NCI-H226 (cell line): ENCODE results near the gene SHPK.

Source experiments
- DNase-seq: peaks from one replicate; pipeline ENCODE4 v3.0.0-alpha.2; 2015

SHPK gene

DNA sequence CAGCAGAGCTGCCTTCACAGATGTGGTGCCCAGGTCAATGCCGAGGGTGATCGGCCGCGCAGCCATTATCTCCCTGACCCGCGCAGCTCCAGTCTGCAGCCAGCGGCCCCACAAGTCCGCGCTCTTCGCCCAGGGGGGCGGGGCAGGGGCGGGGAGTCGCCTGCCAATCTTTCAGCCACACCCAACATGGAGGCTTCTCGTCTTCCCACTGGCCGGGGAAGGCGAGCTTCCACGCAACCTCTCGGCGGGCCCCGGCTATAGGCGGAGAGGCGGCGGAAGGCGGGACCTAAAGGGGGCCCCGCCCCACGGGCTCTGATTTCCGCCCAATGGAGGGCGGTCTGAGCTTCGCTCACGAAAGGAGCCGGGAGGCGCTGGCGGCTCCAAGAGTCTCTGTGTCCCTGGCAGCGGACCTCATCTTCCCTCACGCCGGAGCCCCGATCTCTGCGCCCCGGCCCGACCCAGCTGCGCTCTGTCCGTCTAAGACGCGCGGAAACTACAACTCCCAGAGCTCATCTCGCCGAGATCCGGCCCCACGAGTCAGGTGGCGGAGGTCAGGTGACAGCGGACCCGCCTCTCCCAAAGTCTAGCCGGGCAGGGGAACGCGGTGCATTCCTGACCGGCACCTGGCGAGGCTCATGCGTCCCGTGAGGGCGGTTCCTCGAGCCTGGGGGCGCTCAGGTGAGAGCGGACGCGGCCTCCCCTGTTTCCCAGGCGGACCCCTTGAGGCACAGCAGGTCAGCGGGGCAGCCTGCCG, at the start of gene SHPK, which contains the start of gene CTNS:
SHPK (minus strand) TSS at position 97 of the 754 bp plus-strand sequence; CDS start at position 66, 31 bp downstream.
CTNS (plus strand) TSS at position 607 of the 754 bp plus-strand sequence. CDS start 3,447 bp downstream, outside the sequence.
- peak; percentile 92 for DNase-seq

GRCh38 chr17:3685174-3685573, 49.1 kb upstream of the SHPK start:
- DNase-seq, result no peak

DNA sequence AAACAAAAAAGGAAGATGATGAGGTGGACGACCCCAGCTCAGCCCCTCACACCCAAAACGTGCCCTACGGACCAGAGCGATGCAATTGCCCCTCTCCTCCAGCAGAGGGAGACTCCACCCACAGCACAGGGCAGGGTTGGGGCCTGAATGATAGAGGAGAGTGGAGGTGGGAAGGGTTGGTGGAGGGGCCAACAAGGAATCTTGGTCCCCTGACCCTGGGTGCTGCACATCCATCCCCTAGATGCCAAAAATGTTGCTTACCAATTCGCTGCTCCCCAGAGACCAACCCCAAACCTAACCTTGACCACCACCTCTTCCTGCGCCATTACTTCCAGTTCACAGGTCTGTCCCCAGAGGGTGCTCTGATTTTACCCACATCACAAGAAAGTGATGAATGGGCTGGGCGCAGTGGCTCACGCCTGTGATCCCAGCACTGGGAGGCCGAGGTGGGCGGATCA, 47.0 kb upstream of the SHPK start:
- no peak for DNase-seq

GRCh38 chr17:3682033-3682432, 46.0 kb upstream of the SHPK start:
- no peak for DNase-seq

DNA sequence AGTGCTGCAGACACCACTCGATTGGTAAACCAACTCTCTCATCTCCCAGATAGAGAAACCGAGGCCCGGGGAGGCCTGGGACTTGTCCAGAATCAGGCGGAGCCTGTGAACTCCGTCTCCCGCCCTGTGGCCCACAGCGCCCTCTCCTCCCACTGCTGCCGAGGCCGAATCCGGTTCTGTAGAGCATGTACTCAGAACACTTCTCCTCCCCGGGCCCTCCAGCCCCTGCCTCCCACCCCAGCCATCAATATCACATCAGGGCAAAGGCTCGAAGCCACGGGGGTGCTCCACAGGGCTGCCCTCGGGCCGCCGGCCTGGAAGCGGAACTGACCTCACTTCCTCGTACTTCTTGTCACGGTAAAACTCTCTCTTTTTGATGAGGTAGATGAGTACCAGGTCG, 45.5 kb upstream of the SHPK start:
- no peak for DNase-seq

GRCh38 chr17:3681057-3681456, 45.0 kb upstream of the SHPK start:
- DNase-seq, result no peak

DNA sequence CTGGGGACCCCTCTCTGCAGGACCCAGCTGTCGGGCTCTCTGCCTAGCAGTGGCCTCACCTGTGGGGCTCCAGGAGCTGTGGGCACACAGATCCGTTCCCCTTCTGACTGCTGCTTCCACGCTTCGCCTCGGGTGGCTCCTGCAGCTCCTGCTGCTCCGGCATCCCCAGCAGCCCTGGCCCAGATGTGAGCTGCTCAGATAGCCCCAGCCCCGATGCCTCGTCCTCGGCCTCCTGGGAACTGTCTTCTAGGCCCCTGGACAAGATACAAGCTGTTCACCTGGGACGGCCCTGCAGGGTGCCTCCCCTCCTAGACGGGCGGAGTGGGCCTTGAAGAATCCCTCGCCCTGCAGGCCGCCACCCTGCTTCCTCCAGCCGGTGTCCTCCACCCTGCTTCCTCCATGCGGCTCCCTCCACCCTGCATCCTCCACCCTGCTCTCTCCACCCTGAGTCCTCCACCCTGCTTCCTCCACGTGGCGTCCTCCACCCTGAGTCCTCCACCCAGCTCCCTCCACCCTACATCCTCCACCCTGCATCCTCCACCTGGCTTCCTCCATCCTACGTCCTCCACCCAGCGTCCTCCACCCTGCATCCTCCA, 43.6 kb upstream of the SHPK start:
- DNase-seq, result no peak

- no peak for DNase-seq
These were observed 42.9 kb upstream of the SHPK start for GRCh38 chr17:3678821-3679530.

DNA sequence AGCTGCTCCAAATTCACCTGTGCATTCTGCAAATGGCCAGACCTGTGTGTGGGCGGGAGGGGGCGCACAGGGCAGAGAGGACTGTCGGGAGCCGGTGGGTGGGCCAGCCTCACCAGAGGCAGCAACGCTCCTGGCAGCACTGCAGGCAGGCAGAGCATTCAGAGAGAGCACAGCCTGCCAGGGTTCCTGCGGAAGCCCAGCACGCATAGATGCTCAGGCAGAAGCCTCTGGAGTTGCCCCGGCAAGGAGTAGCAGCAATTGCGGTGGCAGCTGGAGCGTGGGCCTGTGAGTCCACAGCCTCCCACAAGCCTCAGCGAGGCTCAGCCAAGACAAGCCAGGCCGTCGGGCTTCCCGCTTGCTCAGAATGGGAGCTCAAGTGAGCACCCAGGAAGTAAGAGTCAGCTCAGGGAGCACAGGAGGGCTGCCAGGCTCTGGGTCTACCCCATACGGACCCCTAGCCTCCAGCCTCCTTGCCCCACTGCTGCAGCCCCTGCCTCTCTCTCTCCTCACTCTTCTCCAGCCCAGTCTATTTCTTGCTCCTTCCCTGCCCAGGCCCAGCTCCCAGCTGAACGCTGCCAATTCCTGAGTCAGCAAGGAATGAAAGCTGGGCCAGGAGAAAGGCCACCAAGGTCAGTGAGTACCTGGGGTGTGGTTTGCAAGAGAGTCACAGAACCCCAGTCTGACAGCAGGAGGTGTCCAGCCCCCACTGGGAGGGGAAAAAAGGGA, 42.2 kb upstream of the SHPK start:
- DNase-seq, result no peak

- no peak for DNase-seq
These were observed 39.8 kb upstream of the SHPK start for GRCh38 chr17:3675886-3676285.

- no peak for DNase-seq
These were observed 36.5 kb upstream of the SHPK start for GRCh38 chr17:3672571-3672970.

GRCh38 chr17:3669548-3669947, 33.5 kb upstream of the SHPK start:
- DNase-seq, result no peak

DNA sequence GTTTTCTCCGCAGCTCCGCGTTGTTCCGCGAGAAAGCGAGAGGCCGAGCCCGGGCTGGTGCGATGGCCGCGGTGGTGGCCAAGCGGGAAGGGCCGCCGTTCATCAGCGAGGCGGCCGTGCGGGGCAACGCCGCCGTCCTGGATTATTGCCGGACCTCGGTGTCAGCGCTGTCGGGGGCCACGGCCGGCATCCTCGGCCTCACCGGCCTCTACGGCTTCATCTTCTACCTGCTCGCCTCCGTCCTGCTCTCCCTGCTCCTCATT, 33.0 kb upstream of the SHPK start:
- no peak for DNase-seq

- peak; percentile 90 for DNase-seq
These were observed 32.4 kb upstream of the SHPK start, which contains the start of the genes EMC6 and TAX1BP3 for GRCh38 chr17:3668279-3669084. TSS of gene EMC6 (plus strand) at chr17:3668812. CDS start at chr17:3669147, 335 bp downstream. TSS of gene TAX1BP3 (minus strand) at chr17:3668578. CDS start at chr17:3668526, 52 bp downstream.

- peak; percentile 88 for DNase-seq
These were observed 31.6 kb upstream of the SHPK start for GRCh38 chr17:3667366-3668278.

- no peak for DNase-seq
These were observed 30.5 kb upstream of the SHPK start for GRCh38 chr17:3666516-3666915.

DNA sequence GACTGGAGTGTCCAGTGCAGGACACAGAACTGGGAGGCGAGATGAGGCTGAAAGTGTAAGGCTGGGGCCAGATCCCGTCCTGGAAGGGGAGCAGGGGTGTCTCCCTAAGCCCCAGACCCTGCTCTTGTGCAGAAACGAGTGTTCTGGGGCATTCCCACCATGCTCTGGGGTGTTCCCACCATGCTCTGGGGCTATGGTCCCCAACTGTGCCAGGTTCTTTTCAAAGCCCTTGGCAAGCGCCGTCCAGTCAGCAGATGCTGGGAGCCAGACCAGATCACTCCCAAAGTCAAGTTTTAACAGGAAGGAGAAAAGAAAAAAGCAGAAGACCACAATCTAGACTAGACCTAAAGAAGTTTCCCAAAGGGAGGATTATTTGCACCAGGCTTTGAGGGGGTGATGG, 29.8 kb upstream of the SHPK start:
- no peak for DNase-seq

DNA sequence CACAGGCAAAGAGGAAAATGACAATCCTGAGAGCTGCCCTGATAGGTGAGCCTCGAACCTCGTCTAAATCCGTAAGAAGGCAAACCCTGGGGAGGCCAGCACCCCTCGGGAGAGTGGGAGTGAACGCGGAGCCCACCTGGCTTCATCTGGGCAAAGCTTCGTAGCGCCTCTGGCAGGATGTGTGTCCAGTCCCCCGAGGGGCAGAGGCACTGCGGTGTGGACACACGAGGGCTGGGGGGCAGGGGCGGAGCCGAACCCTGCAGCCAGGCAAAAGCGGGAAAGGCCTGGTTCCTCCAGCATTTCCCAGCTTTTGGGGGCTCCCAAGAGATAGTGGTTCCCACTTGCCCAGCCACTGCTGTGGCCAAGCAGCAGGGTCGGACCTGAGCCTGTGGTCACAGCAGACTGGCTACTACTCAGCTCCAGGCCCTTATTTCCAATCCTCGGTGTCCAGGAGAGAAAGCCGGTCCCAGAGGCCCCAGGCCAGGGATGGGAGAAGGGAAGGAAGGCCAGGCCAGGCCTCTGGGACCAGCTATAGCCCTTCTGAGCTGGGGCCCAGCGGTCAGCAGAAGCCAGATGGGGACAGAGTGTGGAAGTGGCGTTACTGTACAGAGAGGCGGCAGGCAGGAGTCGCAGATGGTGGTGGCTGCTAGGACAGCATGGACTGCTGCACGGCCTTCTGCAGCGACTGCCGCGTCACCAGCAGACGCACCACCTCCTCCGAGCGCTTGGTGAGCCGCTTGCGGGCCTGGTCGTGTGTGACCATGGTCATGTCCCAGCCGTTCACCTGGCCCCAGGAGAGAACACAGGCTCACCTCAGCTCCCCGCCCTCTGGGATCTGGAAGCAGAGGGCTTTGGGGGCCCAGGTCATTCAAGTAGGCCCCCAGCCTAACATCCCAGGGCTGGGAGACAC, 27.3 kb upstream of the SHPK start:
- DNase-seq, result no peak

DNA sequence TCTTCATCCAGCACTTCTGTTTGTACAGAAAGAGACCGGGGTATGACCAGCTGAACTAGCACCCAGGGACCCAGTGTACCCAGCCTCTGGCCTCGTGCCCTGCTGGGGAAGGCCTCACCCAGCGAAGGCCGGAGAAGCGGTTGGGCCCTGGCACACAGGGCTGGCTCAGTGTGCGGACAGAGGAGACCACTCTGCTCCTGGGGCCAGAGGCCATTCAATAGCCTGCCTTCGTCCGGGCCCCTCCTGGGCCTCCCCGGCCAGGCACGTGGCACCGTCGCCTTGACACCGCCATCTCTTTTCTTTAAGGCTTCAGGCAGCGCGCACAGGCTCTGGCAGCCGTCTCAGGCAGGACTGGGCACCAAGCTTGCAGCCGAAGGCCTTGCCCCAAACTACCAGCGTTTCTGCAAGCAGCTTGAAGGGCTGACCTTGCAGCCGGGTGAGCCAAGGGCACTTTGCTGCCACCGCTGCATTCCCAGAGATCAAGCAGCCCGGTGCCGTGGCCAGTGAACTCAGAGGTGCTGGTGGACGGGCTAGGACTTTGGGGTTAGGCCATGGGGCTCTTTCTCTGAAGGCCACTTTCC, 24.4 kb upstream of the SHPK start:
- no peak for DNase-seq
